ENCODE measurements around the gene GTPBP3.

DNA sequence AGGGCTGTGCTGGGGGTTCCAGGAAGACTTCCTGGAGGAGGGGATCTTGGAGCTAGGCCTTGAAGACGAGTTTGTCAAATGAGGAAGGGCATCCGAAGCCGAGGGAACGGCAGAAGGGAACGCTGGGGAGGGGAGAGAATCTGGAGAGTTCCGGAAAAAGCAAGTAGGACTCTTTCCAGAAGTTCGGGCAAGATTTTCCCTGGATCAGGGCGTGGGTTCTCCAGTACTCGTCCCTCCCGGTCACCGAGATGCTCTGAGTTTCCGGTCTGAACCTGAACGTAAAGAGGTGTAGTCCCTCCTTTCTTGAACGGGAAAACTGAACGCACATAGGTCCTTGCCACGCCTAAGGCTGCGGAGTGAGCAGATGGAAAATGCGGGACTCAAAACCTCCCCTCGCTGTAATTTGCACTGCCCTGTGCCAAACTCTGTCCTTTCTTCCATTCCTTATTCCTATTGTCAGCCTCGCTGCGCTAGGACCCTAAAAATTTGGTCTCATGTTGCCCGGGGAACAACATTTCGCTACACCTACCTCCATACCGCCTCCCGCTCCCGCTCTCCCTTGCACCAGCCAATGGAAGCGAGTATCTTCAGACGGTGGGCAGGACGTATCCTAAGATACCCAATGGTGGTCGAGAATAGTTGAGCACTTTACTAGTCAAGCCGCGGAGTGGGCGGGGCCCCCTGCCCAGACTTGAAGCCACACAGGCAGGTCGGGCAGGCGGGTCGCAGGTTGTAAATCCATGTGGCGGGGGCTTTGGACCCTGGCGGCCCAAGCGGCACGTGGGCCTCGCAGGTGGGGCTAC is at the start of gene GTPBP3:
- TF ChIP-seq CTCF (IDR thresholded peaks at IDR 0.05) (peak in 1 of 7 experiments; percentile 11), POLR2A (IDR thresholded peaks at IDR 0.05) (no peak)
